GM19438 (cell line): ENCODE results near the gene FBXO8.
"Not testable (repeated sequence)": the region's sequence is repeated elsewhere in the genome, so short reads cannot be mapped to it uniquely, and the experiment has no call there.

ENCODE experiments used
- ATAC-seq: cut with Tn5 transposase; IDR thresholded peaks from one replicate; pipeline ENCODE4 v1.9.1; 2021; ENCODE audit warnings: low read depth; ENCODE audit not compliant: unreplicated experiment

The FBXO8 gene

GRCh38 chr4:174284487-174284886 lies 1.0 kb upstream of the FBXO8 start:
- no peak for ATAC-seq

DNA sequence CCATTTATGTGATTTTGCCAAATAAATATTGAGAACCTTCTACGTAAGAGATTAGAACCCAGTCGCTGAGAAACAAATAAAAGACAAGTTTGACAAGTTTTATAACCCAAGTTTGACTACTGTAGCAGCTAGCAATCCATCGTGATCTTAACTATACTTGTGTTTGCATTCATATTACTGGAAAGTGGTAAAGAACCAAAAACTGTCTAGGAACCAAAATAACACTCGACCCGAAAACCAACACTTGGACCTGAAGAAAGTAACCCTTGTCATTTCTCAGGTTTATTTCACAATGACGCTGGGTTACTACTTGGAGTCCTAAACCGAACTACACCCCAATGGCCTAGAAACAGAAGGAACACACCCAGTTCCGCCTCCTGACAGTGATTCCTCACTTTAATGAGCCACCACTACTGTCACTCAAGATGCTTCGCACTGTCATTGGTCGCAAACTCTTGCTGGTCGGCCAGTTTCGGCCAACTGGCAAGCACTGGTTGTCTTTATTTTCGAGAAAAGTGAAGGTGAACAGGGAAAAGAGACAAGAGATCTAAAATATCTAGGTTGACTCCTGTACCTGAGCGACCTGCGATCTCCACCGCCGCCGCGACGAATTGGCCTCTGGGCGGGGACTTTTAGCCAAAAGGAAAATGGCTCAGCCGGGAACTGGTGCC lies 496 bp downstream of the FBXO8 start:
- ATAC-seq, result peak; percentile 96

DNA sequence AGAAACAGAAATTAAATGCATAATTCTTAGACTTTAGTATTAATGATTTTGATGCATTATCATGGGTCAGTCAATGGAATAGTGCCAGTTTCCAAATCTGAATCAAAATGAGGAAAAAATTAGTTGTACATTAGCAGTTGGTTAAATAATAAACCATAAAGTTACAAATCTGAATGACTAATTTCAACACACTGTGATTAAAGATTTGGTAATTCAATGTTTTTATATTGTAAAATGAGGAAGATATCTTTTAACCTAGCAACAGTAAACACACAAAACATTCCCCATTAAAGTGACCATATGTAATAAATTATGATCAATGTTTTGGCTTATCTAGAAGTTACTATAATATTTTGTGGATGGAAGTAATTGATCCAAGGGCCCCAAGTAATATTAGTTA lies 1.6 kb downstream of the FBXO8 start:
- no peak for ATAC-seq

- ATAC-seq, result no peak
Observed at GRCh38 chr4:174281182-174281737, 2.2 kb downstream of the FBXO8 start.

DNA sequence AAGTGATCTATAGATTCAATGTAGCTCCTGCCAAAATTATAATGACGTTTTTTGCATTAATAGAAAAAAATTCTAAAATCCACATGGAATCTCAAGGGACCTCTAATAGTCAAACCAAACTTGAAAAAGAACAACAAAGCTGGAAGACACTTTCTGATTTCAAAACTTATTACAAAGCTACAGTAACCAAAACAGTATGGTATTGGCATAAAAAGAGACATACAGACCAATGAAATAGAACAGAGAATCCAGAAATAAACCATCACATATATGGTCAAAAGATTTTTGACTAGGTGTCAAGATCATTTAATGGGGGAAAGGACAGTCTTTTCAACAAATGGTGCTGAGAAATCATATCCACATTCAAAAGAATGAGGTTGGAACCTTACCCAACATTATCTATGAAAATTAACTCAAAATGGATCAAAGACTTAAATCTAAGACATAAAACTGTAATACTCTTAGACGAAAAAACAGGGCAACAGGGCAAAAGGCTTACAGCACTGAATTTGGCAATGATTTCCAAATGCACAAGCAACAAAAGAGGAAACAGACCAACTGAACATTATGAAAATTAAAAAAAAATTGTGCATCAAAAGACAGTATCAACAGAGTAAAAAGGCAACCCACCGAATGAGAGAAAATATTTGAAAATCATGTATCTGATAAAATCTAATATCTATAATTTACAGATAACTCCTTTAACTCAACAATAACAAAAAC lies 3.9 kb downstream of the FBXO8 start:
- ATAC-seq, result no peak

- no peak for ATAC-seq
Observed at GRCh38 chr4:174278467-174278866, 5.0 kb downstream of the FBXO8 start.

DNA sequence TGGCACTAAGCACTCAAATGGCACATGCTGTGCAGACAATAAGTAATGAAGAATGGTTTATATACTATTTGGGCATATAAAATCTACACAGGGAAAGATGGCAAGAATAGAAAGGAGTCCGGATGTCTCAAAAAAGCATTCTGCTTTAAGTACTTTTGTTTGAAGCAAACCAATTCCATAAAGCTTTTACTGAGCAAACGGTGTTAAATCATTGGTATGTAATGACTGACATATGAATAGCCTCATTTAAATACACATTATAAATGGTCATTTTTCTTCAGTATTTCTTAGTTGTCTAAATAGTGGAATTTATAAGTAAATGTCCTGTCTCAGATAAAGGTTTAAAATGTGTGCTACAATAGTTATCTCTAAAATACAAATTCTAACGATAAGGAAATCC lies 6.0 kb downstream of the FBXO8 start:
- no peak for ATAC-seq

DNA sequence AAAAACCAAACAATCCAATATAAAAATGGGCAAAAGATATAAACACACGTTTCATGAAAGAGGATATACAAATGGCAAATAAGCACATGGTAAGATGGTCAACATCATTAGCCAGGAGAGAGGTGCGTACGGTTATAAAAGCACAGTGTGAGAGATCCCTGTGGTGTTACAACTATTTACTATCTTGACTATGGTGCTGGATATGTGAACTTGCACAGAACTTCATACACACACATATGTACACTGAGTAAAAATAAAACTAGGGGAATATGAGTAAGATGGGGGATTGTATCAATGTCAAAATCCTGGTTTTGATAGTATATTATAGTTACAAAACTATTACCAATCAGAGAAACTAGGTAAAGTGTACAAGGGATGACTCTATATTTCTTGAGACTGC lies 8.4 kb downstream of the FBXO8 start:
- no peak for ATAC-seq

DNA sequence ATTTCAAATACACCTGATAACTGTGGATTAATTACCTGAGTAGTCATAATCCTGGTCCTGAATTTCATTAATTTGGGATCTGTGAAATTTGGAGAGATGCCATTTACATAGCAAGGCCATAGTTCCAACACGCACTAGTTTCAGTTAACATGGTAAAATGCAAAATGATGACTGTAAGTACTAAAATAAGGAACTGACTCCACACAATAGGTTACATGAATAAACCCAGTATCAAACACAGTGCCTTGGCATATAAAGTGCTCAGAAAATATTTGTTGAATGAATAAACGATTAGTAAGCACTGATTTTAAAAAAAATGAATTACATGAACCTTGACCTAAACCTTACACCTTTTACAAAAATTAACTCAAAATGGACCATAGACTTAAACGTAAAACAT lies 9.0 kb downstream of the FBXO8 start:
- ATAC-seq, result no peak

- no peak for ATAC-seq
Observed at GRCh38 chr4:174273930-174274329, 9.5 kb downstream of the FBXO8 start.

DNA sequence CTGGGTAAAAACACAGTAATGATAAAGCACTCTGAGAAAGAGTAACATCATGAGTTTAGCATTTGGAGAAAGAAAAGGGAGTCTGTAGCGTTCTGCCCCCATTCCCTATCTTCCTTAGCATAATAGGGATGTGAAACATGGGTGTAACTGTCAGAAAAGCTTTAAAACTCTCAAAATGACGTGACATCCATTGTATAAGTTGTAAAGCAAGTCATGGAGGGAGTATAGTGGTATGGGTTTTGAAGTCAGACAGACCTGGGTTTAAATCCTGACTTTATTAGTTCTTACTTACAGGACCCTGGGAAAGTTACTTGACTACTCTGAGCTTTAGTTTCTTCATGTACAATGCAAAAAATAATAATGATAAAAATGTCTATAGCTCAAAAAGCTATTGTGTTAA lies 17.1 kb downstream of the FBXO8 start:
- ATAC-seq, result no peak

DNA sequence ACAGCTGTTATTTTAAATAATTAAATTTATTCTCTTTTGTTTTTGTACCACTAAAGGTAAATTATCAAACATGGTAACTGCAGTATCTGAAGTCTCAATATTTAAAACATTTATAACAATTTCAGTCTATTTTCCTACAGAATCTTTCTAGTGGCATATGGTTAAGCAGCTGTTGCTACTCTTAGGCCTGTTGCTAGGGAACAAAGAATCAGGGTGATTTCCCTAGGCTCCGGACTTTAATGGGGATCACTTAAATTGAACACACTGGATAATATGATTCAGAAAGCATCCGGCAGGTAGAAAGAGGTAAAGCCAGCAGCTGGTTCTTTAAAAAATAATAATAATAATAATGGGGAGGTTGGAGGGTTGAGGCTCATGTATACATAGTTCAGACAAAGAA lies 17.6 kb downstream of the FBXO8 start:
- ATAC-seq, result no peak

- no peak for ATAC-seq
Observed at GRCh38 chr4:174263445-174263736, 20.1 kb downstream of the FBXO8 start.

- ATAC-seq, result no peak
Observed at GRCh38 chr4:174262624-174263444, 20.6 kb downstream of the FBXO8 start.

- ATAC-seq, result not testable (repeated sequence)
Observed at GRCh38 chr4:174261432-174261831, 22.0 kb downstream of the FBXO8 start.

- ATAC-seq, result peak; percentile 79
Observed at GRCh38 chr4:174260099-174260498, 23.4 kb downstream of the FBXO8 start.

DNA sequence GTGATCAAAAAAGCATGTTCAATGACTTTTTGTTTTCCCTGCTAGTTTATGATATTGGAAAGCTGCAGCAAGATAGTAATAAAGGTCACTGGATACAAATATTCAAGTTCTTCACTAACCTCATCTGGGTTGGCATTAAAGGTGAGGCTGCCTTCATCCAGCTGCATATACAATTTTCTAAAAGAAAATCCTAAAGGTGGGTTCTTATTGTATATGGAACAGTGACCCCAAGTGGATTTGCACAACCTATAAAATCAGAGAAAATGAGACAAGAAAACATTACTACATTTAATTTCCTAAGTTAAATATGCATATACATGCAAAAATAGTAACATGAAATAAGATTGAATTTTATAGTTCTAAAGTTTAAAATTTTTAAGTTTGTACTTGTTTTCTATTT lies 23.9 kb downstream of the FBXO8 start:
- ATAC-seq, result no peak

DNA sequence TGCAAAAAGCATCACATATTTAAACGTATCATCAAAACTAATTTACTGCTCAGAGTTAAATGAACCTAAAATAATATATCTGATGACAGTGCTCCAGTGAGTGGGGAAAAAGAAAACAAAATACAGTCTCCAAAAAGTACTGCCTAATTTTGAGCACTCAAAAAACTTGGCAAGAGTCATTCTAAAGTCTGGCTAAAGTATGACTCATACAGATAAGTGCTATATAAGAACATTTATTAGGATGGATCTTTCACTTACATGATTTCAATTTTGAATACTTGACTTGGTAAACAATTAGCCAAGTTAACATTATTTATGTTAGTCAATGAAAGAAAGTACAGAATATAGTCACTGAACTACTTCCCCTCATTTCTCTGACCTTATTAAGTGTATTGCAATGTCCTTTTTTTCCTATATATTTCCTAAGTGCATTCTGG lies 27.2 kb downstream of the FBXO8 start:
- no peak for ATAC-seq

- ATAC-seq, result no peak
Observed at GRCh38 chr4:174255786-174256185, 27.7 kb downstream of the FBXO8 start.

- ATAC-seq, result no peak
Observed at GRCh38 chr4:174255374-174255773, 28.1 kb downstream of the FBXO8 start.

GRCh38 chr4:174254613-174255012 lies 28.9 kb downstream of the FBXO8 start:
- ATAC-seq, result no peak
